Activated CD4-positive, CD25-positive, alpha-beta regulatory T cell treated with anti-CD3 and anti-CD28 coated beads, Interleukin-2, amount 50 U/mL, for 72 hours (primary cell): Measurements from ENCODE around the gene MLLT1.

Experiments
- DNase-seq: peaks from one replicate; pipeline ENCODE4 v3.0.0; 2021

The MLLT1 gene

DNA sequence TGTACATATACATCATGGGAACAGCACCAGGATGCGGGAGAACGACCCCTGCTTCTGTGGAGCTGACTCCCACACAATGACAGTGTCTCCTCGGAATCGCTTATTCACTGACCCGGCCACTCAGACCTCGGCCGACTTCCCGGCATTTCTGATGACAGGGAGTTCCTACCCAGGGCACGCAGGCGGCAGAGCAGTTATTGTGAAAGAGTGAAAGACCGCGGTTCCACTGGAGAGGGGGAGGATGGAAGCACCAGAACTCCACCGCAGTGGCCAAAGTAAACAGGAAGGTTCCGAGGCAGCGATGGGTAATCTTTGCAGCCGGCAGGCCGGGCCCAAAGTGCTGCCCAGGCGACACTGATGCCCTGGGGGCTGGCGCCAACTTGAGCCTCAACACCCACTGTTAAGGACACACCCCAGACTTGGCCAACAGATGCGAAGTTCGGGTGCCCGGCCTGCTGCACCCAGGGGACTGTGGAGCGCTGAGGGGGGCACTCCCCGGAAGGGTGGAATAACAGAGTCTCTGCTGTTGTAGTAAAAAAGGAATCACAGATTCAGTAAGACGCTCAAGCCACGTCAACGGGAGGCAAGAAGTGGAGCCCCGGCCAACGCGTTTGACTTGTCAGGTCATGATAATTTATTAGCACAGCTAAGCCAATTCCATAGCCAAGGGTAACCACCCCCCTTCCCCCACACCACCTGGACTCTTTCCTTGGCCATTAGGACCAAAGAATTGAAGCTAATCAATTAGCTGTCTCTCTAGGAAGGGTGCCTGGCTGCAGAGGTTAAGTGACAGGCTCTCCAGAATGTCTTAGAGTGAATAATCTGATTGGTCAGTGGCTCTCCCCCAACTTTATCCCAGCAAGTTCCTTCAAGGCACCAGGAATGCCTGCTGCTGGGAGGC is 5.8 kb downstream of the MLLT1 start:
- no peak for DNase-seq

DNA sequence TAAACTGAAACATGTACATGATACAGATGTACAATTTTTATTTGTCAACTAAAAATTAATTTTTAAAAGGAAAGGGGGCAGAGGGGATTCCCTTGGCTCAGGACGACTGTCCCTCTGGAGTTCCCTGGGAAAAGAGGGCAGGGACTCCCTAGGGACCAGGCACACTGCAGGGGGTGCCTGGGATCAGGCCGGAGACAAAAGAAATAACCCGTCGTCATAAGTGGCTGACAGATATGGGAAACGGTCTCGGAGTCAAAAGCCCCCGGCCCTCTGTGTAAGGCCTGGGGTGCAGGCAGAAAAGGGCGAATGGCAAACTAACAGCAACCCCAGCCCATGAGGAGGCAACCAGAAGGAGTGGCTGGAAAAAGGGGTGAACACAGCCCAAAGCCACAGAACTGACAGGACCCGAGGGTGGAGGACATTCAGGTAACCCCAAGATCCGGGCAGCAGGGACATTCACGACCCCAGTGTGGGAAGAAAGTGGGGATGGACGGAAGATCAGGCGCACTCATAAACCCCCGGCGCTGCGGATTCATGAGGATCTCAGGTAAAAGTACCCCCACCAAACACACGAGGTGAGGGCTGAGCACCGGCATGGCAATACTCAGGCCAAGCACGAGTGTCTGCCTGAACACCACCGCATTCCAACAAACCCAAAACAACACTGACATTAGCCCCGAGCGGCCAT is 6.7 kb downstream of the MLLT1 start:
- DNase-seq: no peak

DNA sequence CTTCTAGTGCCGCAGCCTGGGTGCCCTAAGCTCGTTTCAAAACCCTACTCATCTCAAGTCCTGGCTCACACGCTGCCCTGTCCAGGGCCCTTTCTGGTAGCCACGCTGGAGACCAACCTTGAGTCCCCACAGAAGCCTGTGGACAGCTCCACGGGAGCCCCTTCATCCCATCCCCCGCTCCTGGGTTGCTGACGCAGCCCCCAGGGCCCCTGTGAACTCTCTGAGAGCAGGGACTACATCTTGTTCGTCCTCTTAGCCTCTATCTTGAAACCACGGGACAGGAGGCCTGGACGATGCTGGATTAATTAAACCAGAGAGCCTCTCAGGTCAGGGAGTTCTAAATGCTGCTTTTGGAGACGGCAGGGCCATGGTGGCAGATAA is 7.4 kb downstream of the MLLT1 start:
- DNase-seq: no peak

DNA sequence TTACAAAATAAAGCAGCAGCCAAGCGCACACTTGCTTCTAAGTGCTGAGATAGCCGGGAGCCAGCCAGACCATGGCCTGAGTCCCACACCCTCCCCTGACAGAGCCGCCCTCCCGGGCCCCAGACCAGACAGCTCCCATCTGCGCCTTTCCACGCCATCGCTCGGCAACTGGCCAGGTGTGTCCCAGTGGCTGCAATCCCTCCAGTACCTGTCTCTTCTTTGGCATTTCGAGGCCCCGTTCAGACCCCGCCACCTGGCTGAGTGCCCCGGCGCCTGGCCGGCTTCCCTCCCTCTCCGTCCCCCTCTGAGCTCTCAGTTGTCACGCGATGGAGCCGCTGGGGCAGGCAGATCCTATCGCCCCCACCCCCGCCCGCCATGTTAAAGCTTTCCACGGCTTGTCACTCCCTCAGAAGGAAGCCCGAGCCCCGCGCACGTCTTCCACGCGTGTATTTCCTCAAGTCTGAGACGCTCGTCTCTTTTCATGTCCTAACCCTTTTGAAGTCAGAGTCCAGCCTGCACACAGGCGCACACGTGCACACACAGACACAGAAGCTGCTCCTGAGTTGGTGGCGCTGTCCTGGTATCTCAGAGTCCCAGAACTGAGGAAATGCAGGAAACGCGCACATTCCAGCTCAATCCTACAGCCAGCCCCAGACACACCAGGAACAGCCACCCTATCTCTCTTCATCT is 7.9 kb downstream of the MLLT1 start:
- no peak for DNase-seq

DNA sequence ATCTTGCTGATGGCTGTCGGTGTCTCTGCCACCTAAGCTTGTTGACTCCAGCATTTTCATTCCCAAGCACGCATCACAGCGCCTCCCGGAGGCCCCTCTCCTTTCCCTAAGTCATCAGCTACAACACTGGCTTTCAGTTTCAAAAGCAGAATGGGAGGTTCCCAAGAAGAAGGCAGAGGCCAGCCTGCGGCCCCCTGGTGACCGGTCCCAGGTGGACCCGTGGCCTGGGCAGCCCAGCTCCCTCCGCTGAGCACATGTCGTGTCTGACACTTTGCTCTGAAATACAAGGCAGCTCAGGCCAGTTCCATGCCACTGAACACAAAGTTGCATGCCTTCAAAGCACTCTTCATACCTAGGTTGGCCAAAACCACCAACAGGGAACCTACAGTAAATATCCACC is 8.5 kb downstream of the MLLT1 start:
- no peak for DNase-seq

DNA sequence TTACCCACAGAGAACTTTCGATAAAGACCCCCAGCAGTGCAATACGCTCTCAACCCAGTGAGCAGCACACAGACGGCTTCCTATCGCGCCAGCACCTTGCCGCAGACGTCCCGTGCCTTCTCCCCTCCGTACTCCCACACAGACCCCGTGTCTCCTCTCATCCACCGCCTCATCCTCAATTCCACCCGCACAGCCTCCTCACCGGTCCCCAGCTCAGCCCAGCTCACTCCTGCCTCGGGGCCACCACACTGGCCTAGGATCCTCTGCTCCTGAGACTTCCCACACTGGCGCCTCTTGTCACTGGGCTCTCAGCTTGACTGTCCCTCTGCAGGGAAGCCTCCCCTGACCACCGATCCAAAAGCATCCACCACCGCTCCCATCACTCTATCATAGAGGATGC is 9.0 kb downstream of the MLLT1 start:
- DNase-seq: no peak

DNA sequence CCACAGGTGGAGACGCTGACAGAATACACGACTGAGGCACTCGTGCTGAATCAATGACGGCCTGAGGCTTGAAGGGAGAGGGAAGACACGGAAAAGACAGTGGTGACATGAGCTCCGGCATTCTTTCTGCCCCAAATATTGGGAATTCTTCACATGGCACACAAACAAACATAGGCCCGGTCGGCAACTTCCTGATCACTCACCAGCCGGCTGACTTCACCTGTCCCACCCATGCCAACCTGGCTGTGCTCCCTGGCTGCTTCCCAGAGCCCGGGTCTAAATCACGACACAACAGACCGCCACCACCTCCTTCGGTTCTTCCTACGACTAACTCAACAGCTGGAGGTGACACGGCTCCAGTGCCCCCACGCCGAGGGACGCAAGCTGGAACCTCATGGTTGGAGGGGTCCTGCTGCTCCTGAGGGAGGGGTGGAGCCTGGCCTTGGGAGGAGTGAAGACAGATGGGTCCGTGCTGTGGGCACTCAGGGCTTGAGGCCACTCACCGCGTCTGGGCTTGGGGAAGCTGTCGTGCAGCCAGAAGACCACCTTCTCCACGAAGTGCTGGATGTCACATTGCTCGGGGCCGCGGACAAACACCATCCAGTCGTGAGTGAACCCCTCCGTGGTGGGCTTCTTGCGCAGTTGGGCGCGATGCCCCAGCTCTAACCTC is 9.6 kb downstream of the MLLT1 start:
- no peak for DNase-seq

DNA sequence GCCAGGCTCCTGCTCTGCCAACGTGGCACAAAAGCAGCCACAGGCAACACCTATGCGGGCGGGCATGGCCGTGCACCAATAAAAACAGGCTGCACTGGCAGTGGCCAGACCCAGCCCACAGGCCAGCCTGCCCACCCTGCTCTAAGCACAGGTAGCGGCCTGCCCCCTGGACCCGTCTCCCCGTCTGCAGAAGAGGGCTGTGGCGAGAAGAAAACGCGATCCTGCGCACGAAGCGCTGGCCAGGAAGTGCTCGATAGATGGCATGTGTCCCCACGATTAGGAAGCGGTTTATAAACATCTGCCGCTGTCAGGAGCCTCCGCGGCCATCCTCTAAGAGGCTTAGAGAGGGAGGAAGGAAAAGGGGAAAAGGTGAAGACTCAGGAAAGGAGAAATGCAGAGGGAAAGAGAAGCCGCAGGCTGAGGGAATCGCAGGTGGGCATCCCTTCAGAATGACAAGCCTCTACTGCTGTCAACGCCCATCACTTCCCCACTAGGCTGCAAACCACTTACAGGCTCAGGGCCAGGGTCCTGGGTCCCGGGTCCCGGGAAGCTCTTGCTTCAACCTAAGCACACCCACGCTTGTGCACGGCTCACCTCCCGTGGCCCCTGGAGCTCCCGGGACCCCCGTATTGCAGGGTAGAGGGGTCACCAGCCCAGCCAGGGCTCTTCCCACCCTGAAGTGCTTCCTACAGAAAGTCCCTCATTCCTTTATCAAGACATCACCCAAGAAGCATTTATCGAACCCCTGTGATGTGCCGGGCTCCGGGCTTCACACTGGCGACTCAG is 10.5 kb downstream of the MLLT1 start:
- no peak for DNase-seq

DNA sequence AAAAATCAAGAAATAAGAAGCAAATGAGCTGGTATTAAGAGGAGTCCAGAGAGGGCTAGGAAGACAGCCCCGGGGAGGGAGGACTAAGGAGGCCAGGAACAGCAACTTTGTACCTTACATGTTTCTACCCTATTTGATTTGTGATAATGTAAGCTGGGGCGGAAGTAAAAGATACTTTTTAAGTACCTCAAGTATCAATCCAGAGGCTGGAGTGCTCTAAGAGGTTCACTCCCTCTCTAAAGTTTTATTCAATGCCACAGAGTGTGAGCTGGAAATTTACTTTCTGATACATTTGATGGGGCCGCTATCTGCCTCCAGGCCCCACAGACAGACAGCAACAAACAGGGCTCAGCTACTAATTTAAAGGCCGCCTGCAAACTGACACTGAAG is 11.4 kb downstream of the MLLT1 start:
- DNase-seq: no peak

DNA sequence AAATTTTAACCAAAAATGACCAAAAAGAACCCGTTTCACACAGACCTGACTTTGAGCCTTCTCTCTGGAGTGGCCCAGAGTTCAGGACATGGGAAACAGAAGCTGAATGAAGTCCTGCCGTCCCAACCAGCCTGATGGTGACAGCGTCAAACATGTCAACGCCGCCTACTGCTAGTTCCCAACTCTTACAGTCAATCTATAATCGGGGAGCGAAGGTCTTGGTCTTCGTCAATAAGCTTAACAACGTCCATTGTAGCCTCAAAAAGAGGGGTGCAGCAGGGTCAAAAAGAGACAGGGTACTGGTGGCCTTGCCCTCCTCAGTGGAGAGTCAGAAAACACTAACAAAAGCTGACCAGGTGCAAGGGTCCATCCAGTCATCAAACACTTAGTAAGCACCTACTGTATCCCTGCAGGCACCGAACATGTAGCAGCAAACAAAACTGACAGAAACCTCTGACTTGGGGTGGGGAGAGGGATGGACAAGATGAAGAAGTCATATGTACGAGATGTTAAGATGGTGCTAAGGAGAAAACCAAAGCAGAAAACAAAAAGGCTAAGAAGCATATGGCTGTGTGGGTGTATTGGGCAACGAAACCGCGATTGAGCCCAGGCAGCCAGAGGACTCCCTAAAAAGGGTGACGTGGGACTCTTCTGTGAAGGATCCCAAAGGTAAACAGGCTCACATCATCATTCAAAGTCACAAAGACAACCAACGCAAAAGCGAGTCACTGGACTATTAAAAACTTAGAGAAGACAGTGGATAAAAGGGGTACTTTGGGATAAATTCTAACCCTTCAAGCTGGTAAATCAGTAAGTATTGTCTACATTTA is 12.0 kb downstream of the MLLT1 start:
- DNase-seq: no peak

DNA sequence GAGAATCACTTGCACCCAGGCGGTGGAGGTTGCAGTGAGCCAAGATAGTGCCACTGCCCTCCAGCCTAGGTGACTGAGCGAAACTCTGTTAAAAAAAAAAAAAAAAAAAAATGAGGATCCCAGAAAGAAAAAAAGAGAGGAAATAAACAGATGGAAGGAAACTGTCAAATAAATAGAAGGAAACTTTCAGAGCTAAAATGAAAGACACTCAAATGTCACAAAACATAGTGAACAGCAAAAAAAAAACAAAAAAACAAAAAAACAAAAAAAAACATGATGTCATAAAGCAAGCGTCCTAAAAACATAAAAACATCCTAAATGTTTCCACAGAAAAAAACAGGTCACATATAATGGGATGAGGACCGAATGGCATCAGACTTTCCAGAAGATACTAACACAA is 15.0 kb downstream of the MLLT1 start:
- DNase-seq: no peak

DNA sequence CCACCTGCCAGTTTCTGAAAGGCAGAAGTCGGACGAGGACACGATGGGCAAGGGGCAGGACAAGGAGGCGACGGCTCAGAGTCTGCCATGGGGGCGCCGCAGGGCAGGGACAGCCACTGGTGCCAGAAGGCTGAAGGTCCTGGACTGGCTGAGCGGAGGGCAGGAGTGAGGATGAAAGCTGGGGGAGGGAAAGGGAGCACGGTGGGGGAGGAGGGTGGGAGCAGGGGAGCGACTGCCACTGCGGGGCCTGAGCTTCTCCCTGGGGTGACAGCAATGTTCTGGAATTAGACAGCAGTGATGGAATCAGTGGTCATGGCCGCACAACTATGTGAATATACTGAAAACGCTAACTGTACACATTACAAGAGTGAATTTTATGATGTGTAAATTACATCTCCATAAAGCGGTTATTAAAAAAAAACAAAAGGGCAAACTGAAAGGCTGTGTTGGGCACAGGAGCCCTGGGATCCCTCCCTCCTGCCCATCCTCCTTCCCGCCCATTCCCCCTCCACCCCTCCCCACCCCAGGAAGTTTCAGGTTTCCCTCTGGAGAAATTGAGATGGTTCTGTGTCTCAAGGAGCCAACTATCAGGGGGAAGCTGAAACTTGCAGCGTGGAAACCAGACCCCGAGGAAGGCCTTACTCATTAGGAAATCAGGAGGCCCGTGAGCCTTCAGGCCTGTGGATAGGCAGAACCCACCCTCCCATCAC is 15.9 kb downstream of the MLLT1 start:
- DNase-seq: no peak

DNA sequence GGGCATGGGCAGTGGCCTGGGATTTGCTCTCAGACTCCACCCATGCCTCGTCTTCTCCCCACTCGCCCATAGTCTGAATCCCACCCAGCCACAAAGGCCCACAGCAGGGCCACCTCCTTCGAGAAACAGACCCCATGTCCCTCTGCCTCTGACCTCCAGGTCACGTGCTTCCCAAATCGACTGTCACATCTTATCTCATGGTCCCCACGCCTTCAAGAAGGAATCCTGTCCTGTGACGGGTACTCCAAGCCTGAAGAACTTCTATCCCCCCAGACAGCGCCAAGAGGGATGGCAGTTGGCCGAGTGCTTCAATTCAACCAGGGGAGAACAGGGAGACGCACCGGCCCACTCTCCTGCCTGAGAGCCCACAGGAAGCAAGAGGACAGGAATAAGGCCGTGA is 16.5 kb downstream of the MLLT1 start:
- no peak for DNase-seq

DNA sequence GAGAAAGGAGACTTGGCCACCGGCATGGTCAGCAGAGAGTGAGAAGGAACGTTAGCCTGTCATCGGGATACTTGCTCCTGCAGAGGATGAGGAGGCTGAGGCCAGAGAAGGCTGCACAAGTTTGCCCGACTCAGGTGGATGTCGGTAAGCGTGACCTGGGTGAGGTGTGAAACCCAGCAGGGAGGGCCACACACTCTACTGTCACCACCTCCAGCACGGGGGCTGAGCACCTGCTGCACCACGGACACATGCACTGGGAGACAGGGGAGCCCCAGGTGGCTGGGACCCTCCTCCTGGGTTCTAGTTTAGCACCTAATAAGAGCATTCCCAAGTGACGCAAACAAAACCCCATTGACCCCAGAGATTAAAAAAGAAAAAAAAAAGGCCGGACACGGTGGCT is 17.3 kb downstream of the MLLT1 start:
- DNase-seq: no peak

DNA sequence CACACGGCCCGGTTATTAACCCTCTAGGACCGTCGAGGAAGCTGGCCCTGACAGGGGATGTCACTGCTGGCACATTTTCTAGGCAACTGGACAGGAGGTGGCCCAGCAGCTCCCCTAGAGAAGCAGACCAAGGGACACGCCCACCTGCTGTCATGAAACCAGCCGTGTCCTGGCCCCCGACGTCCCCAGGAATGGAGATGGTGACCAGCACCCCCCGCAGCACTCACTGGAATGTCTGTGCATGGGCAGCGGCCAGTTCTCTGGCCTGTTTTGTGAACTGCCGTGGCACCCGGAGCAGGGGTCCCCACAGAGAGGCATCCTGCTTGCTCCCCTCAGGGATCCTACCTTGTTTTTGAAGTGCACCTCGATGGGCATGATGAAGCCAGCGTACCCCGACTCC is 17.9 kb downstream of the MLLT1 start:
- no peak for DNase-seq

DNA sequence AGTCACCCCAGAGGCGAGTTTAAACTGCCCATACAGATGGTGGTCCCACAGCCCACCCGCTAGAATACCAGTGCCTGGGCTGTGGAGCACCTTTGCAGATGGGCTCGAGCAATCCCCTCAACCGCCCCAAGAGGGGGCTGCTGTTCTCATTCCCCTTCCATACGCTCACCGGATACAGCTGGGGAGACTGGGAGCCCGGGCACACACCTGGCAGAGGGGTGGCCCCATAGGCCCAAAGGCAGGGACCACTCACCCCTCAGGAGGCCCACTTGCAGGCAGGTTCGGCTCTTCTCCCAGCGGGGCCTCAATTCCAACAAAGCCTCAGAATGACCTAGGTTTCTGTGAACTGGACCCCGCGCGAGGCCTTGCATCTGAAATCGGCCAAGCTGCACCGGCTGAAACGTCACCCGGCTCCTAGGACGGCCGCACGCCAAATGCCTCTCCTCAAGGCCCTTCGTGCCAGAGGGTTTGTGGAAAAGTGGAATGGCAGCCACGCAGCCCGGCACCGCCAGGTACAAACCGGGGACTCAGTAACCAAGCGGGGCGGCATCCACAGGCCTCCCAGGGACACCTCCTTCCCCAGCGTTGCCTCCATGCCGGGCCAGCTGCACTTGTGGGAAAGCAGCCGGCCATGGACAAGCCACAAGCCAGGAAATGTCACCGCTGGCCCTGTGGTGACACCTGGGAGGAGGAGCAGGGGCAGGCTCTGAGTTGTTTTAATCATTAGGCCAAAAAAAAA is 18.7 kb downstream of the MLLT1 start:
- no peak for DNase-seq

DNA sequence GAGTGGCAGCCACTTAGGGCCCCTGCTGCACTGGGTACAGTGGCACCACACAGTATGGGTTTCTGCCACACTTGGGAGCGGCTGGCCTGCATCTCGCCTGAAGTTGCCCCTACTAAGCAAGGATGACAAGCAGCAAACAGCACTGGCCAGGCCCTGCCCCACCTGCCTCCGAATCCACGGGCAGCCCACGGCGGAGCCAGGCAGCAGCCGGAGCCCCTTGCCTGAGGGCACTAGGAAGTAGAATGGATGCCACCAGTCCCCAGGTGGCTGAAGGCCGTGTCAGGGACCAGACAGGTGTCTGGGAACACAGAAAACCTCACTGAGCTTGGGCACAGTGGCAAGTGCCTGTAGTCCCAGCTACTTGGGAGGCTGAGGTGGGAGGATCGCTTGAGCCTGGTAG is 19.4 kb downstream of the MLLT1 start:
- DNase-seq: no peak

DNA sequence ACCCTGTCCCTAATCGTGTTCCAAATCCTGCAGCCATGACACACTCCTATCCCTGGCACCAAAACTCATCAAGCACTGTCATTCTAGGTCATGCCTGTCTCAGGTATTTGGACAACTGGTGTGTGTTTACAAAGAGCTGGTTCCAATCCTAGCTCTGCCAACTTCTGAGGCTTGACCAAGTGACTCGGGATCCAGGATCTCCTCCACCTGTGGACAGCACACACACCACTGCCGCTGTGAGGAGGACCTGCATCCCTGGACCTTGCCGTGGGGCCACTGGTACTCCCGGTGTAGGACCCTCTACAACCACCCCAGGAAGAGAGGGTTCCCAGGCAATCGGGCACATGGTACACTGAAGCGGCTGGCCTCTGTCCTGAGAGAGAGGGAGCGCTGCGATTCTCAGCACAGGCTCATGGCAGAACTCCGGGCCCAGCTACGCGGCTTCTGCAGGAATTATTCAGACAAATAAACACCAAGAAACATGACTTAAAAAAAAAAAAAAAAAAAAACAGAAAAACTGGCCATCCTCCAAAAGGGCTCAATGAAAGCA is 20.4 kb downstream of the MLLT1 start:
- no peak for DNase-seq

DNA sequence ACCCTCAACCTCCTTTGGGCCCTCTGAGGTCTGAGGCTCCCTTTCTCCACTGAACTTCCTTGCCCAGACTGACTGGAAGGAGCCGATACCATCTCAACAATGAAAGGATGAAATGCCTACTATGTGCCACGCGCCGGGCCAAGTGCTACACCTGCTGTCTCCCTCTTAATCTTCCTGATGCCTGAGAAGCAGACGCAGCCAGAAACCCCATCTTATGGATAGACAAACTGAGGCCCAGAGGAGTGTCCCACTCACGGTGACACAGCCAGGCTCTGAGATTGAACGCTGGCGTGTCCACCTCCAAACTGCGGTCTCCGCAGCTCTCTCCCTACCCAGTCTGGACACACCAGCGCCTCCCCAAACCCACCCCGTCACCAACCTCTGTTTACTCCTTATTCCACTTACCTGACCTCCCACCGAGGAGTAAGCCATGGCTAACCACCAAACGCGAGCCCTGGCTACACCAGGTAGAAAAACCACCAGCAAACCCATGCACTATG is 20.9 kb downstream of the MLLT1 start:
- DNase-seq: no peak
